GM23248 (cell line): ENCODE results near the gene IKBIP.

Experiments used
- EZH2 ChIP-seq: fragments of 200-600 bp; sonication (generic); IDR thresholded peaks from 2 replicates; pipeline ENCODE4 v1.6.1; 2018; ENCODE audit warnings: antibody characterized with exemption, mild to moderate bottlenecking; ENCODE audit not compliant: insufficient read depth, poor library complexity, severe bottlenecking
- EZH2phosphoT487 ChIP-seq: fragments of 200-600 bp; sonication (generic); IDR thresholded peaks from 2 replicates; pipeline ENCODE4 v1.6.1; 2018; ENCODE audit warnings: antibody characterized with exemption, moderate library complexity, mild to moderate bottlenecking, low read depth; ENCODE audit not compliant: insufficient read depth

DNA sequence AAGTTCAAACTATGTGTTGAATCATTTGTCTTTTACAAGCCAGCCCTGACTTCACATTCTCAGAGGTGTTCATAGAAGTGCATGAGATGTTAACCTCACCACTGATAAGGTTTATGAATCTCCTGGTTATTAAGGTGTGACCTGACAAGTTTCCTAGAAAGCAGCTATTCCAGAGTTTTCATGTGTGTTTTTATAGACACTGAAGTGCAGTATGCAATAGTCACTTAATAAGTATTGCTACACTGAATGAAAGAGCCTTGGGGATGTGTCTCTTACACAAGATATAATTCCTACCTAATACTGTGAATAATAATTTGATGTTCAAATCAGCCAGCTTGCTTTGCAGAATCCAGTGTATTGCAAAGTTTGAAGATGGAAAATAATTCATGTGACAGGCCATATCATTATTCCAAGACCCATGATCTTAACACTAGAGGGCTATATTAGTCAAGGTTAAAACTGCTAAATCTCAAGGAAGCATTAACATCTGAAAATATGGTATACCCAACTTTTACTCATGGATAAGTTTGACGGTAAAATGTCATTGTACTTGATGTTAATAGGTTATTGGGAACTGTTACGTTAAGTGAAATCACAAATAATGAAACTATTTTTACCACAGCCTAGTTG is 38.1 kb downstream of the IKBIP start:
- no peak for TF ChIP-seq EZH2
- no peak for TF ChIP-seq EZH2phosphoT487
